ENCODE results near the gene S100A1. TPM values are rescaled to one million over a fixed set of nuclear protein-coding genes. Genes with fewer than 3 reads are reported as not detected.

Gene S100A1
- total and polyA plus RNA-seq, 2 of the 13 experiments (the other 11 are each of a cell fraction or from before 2014, with no cell fraction given) = 120 to 251 TPM

DNA sequence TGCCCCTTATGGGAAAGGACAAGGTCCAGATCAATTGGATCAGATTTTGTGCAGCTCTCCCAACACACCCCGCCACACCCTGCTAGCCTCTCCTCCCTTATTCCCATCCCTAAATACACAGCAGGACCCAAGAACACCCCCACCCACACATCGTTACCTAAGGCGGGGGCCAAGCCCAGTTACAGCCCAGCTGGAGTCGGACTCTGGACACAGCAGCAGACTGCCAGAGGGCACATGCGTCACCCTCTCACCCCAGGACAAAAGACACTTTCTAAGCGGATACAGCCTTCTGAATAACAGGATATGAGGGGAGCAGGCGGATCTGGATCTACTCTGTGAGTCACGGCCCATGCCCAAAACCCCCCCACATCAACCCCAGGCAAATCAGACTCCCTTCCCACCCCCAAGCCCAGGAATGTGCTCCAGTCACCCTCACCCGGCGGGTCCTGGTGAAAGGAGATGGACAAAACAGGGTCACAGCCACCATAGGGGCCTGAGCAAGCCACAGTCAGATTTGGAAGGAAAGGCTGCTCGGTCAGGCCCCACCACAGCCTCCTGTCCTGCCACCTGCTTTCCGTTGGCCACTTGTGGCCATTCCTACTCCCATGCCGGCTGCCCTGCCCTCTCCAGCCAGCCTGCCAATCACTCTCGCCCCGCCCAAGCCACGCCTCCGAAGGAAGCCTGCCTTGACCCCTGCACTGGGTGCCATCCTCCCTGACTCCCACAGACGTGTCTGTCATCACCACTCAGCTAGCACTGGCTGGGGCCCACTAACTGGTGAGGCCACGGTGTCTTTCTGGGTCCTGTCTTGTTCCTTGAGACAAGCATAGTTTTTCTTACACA lies 19.3 kb upstream of the S100A1 start (continued):
- TF ChIP-seq, protein P1, sequence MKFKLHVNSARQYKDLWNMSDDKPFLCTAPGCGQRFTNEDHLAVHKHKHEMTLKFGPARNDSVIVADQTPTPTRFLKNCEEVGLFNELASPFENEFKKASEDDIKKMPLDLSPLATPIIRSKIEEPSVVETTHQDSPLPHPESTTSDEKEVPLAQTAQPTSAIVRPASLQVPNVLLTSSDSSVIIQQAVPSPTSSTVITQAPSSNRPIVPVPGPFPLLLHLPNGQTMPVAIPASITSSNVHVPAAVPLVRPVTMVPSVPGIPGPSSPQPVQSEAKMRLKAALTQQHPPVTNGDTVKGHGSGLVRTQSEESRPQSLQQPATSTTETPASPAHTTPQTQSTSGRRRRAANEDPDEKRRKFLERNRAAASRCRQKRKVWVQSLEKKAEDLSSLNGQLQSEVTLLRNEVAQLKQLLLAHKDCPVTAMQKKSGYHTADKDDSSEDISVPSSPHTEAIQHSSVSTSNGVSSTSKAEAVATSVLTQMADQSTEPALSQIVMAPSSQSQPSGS (CRISPR knock-in tag; IDR thresholded peaks at IDR 0.05) = 0 out of 2 replicates have a peak, but pooled peaks have one; percentile 10
- TF ChIP-seq ZBTB42 (CRISPR knock-in tag; IDR thresholded peaks at IDR 0.05) = 0 out of 2 replicates have a peak, but pooled peaks have one; percentile 34
- TF ChIP-seq KLF15 (CRISPR knock-in tag; IDR thresholded peaks at IDR 0.05; ENCODE audit: borderline replicate concordance) = no peak
- peak; percentile 85 for TF ChIP-seq ZSCAN29 (CRISPR knock-in tag; conservative IDR thresholded peaks at IDR 0.05)
- TF ChIP-seq ETV5 (CRISPR knock-in tag; IDR thresholded peaks at IDR 0.05; ENCODE audit: borderline replicate concordance) = peak; percentile 82
- no peak for TF ChIP-seq ZNF713 (CRISPR knock-in tag; IDR thresholded peaks at IDR 0.05)
- TF ChIP-seq ZMYM2 (CRISPR knock-in tag; IDR thresholded peaks at IDR 0.05) = no peak
- TF ChIP-seq ZBTB40 (IDR thresholded peaks at IDR 0.05) = no peak
- peak; percentile 74; the same call in 1 of the 2 replicates for TF ChIP-seq ZBTB40 (CRISPR knock-in tag; IDR thresholded peaks at IDR 0.05)
- no peak for TF ChIP-seq TOPORS (CRISPR knock-in tag; IDR thresholded peaks at IDR 0.05)
- TF ChIP-seq CBX1 (IDR thresholded peaks at IDR 0.05; ENCODE audit: low read depth) = no peak
- TF ChIP-seq TP53 (CRISPR knock-in tag; conservative IDR thresholded peaks at IDR 0.05) = no peak
- TF ChIP-seq YY1 (IDR thresholded peaks at IDR 0.05; ENCODE audit: insufficient read depth, insufficient replicate concordance, low read depth, low read length) = peak; percentile 59
- TF ChIP-seq IKZF1 (IDR thresholded peaks at IDR 0.05) = no peak
- TF ChIP-seq HNRNPL (IDR thresholded peaks at IDR 0.05; ENCODE audit: low read depth, low read length) = peak; percentile 69; the same call in 1 of the 2 replicates
- TF ChIP-seq MLLT10 (CRISPR knock-in tag; IDR thresholded peaks at IDR 0.05) = no peak
- no peak for TF ChIP-seq NONO (IDR thresholded peaks at IDR 0.05)
- TF ChIP-seq NONO (CRISPR knock-in tag; conservative IDR thresholded peaks at IDR 0.05) = peak; percentile 50; the same call in 1 of the 2 replicates
- TF ChIP-seq ZNF749 (CRISPR knock-in tag; IDR thresholded peaks at IDR 0.05; ENCODE audit: borderline replicate concordance) = peak; percentile 71; the same call in 1 of the 2 replicates
- 0 out of 2 replicates have a peak, but pooled peaks have one; percentile 31 for TF ChIP-seq ZNF644 (CRISPR knock-in tag; IDR thresholded peaks at IDR 0.05; ENCODE audit: low read depth)
- TF ChIP-seq MZF1 (CRISPR knock-in tag; IDR thresholded peaks at IDR 0.05; ENCODE audit: borderline replicate concordance) = peak; percentile 19; the same call in 1 of the 2 replicates
